DOHH2 (cell line): ENCODE results near the gene FSTL4.

ENCODE experiments used
- H3F3A ChIP-seq: fragments of 200-600 bp; sonication (generic), shearing (Covaris generic); 2 replicates; pipeline ENCODE4 v1.6.0; 2016; ENCODE audit warnings: antibody characterized with exemption, mild to moderate bottlenecking; ENCODE audit not compliant: control insufficient read depth, insufficient read depth
- H3K27ac ChIP-seq: fragments of 200-600 bp; sonication (generic); 2 replicates; pipeline ENCODE4 v1.5.1; 2014; ENCODE audit warnings: low read depth, mild to moderate bottlenecking, low read length, moderate library complexity
- H3K27me3 ChIP-seq: fragments of 200-600 bp; sonication (generic); 2 replicates; pipeline ENCODE4 v1.6.1; 2014; ENCODE audit warnings: mild to moderate bottlenecking, low read length, mixed read lengths; ENCODE audit not compliant: control insufficient read depth
- H3K36me3 ChIP-seq: fragments of 200-600 bp; sonication (generic); 2 replicates; pipeline ENCODE4 v1.6.1; 2014; ENCODE audit warnings: mild to moderate bottlenecking, low read length, moderate library complexity, mixed read lengths; ENCODE audit not compliant: control insufficient read depth
- H3K4me1 ChIP-seq: fragments of 200-600 bp; sonication (generic); 2 replicates; pipeline ENCODE4 v1.6.1; 2014; ENCODE audit warnings: mild to moderate bottlenecking, low read length, mixed read lengths; ENCODE audit not compliant: control insufficient read depth
- H3K4me2 ChIP-seq: fragments of 200-600 bp; sonication (generic); 2 replicates; pipeline ENCODE4 v1.6.0; 2014; ENCODE audit warnings: mild to moderate bottlenecking, low read length, moderate library complexity
- H3K4me3 ChIP-seq: fragments of 200-600 bp; sonication (generic); 2 replicates; pipeline ENCODE4 v1.5.1; 2014; ENCODE audit warnings: mild to moderate bottlenecking, low read length, mixed read lengths
- H3K79me2 ChIP-seq: fragments of 200-600 bp; sonication (generic); 2 replicates; pipeline ENCODE4 v1.6.1; 2014; ENCODE audit warnings: mild to moderate bottlenecking, low read length, mixed read lengths; ENCODE audit not compliant: control insufficient read depth
- H3K9me2 ChIP-seq: fragments of 200-600 bp; sonication (generic); replicated peaks from 2 replicates; pipeline ENCODE4 v1.6.1; 2014; ENCODE audit warnings: mild to moderate bottlenecking, low read length, mixed read lengths; ENCODE audit not compliant: control insufficient read depth
- H3K9me3 ChIP-seq: fragments of 200-600 bp; sonication (generic); 2 replicates; pipeline ENCODE4 v1.6.1; 2014; ENCODE audit warnings: antibody characterized with exemption, low read length, mixed read lengths; ENCODE audit not compliant: control insufficient read depth, insufficient read depth
- H4K20me1 ChIP-seq: fragments of 200-600 bp; sonication (generic); 2 replicates; pipeline ENCODE4 v1.6.0; 2014; ENCODE audit warnings: low read depth, mild to moderate bottlenecking, antibody characterized with exemption, low read length, moderate library complexity; ENCODE audit not compliant: control insufficient read depth, insufficient read depth
- CTCF ChIP-seq: fragments of 200-600 bp; sonication (generic); IDR thresholded peaks from one replicate; pipeline ENCODE4 v1.5.1; 2014; ENCODE audit warnings: antibody characterized with exemption, mild to moderate bottlenecking, low read depth, low read length; ENCODE audit not compliant: poor library complexity, severe bottlenecking
- EZH2phosphoT487 ChIP-seq: fragments of 200-600 bp; sonication (generic); IDR thresholded peaks from 2 replicates; pipeline ENCODE4 v1.6.1; 2017; ENCODE audit warnings: borderline replicate concordance, mild to moderate bottlenecking, antibody characterized with exemption, low read length, moderate library complexity, mixed read lengths

The FSTL4 gene

DNA sequence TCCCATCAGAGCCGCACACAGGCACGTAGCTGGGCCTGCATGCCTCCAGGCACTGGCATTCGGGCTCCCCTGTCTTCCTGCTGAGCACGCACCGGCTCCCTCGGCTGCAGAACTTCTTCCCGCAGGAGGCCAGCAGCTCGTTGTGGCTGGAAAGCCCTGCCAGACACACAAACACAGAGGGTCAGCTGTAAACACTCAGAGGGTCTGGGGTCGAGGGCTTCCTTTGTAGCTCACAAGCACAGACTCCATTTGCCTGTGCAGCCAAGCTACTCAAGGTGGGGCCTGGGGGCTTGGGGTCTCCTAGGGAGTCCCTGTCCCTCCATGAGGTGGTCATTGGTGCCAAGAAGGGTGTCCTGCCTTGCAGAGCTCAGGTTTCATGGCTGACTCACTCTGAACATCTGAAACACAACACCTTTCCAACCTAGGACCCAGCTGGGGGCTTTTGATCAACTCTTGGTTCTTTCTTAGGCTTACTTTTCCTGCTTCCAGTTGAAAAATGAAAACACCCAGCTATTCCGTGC, 211.4 kb downstream of the FSTL4 start:
- H3F3A ChIP-seq, result peaks cover 5% of the 10 kb centered on the region; the same call in 1 of the 2 replicates
- no peaks in the 10 kb centered on the region for H3K36me3 ChIP-seq
- H4K20me1 ChIP-seq, result no peaks in the 10 kb centered on the region
- no peak overlapping the region for H3K4me2 ChIP-seq
- no peaks in the 10 kb centered on the region for H3K9me3 ChIP-seq
- no peak overlapping the region for H3K4me3 ChIP-seq
- no peaks in the 10 kb centered on the region for H3K9me2 ChIP-seq
- TF ChIP-seq CTCF (no peak), EZH2phosphoT487 (no peak)
- H3K27me3 ChIP-seq, result no peaks in the 10 kb centered on the region
- H3K79me2 ChIP-seq, result no peaks in the 10 kb centered on the region
- no peak overlapping the region for H3K27ac ChIP-seq
- H3K4me1 ChIP-seq, result peaks cover 28% of the 10 kb centered on the region

- Histone ChIP-seq H3K79me2 (no peaks in the 10 kb centered on the region), H3K27ac (no peak overlapping the region), H3K9me2 (no peaks in the 10 kb centered on the region), H3K4me1 (peaks cover 31% of the 10 kb centered on the region), H3K4me2 (no peak overlapping the region), H3F3A (peaks cover 5% of the 10 kb centered on the region; the same call in 1 of the 2 replicates), H4K20me1 (no peaks in the 10 kb centered on the region), H3K4me3 (no peak overlapping the region), H3K9me3 (no peaks in the 10 kb centered on the region), H3K36me3 (no peaks in the 10 kb centered on the region), H3K27me3 (no peaks in the 10 kb centered on the region)
- TF ChIP-seq EZH2phosphoT487, result no peak
- no peak for TF ChIP-seq CTCF
These were observed 212.2 kb downstream of the FSTL4 start for GRCh38 chr5:133400120-133400519.

GRCh38 chr5:133399247-133399891, 213.0 kb downstream of the FSTL4 start:
- Histone ChIP-seq H3K79me2 (no peaks in the 10 kb centered on the region), H3K36me3 (no peaks in the 10 kb centered on the region), H3K4me1 (peaks cover 31% of the 10 kb centered on the region), H3K27me3 (no peaks in the 10 kb centered on the region), H3K27ac (no peak overlapping the region), H3K9me2 (no peaks in the 10 kb centered on the region), H3K4me2 (no peak overlapping the region), H3K9me3 (no peaks in the 10 kb centered on the region), H3K4me3 (no peak overlapping the region), H4K20me1 (no peaks in the 10 kb centered on the region), H3F3A (peaks cover 5% of the 10 kb centered on the region; the same call in 1 of the 2 replicates)
- no peak for TF ChIP-seq CTCF
- TF ChIP-seq EZH2phosphoT487, result no peak
